PC-3 (cell line): ENCODE measurements around the gene TBK1. TPM values are rescaled to one million over a fixed set of nuclear protein-coding genes. Genes with fewer than 3 reads are reported as not detected.

Experiments
- ATAC-seq: fragments of 200-7000 bp; cut with Tn5 transposase; 2 replicates; pipeline ENCODE4 v1.9.1; 2020; ENCODE audit warnings: mild to moderate bottlenecking, moderate library complexity
- BruUV-seq: library from RNA; stranded (reverse); fragments of 400-500 nt; replicated peaks from 2 replicates; lab custom pipeline; 2021; lab: Mats Ljungman, UMichigan
- CTCF ChIA-PET: fragments of 300-600 bp; sonication (Branson Sonifier 250); formaldehyde crosslinking; loops from one replicate; lab custom pipeline; 2022; ENCODE audit warnings: antibody characterized with exemption; lab: Charles Lee
- POLR2A ChIA-PET: fragments of 300-600 bp; sonication (Branson Sonifier 250); formaldehyde crosslinking; loops from one replicate; lab custom pipeline; 2022; ENCODE audit warnings: antibody characterized with exemption; ENCODE audit not compliant: unreplicated experiment; lab: Charles Lee
- DNase-seq: peaks from one replicate; pipeline ENCODE4 v3.0.0-alpha.2; 2015
- H2AFZ ChIP-seq: fragments of 300-600 bp; sonication (generic); 2 replicates; pipeline ENCODE4 v1.6.0; 2016; ENCODE audit warnings: antibody characterized with exemption, low read length
- H3F3A ChIP-seq: fragments of 300-600 bp; sonication (generic); one replicate; pipeline ENCODE4 v1.6.0; 2017; ENCODE audit warnings: antibody characterized with exemption, low read length, control low read depth, mild to moderate bottlenecking; ENCODE audit not compliant: unreplicated experiment
- H3K27ac ChIP-seq: fragments of 300-600 bp; sonication (generic); 2 replicates; pipeline ENCODE4 v1.5.1; 2016; ENCODE audit warnings: mild to moderate bottlenecking, low read length
- H3K27me3 ChIP-seq: fragments of 300-600 bp; sonication (generic); 2 replicates; pipeline ENCODE4 v1.6.1; 2016; ENCODE audit warnings: low read length, mixed read lengths
- H3K36me3 ChIP-seq: fragments of 300-600 bp; sonication (generic); 2 replicates; pipeline ENCODE4 v1.6.1; 2016; ENCODE audit warnings: low read depth, mixed run types, low read length, mixed read lengths
- H3K4me1 ChIP-seq: fragments of 300-600 bp; sonication (generic); 2 replicates; pipeline ENCODE4 v1.5.1; 2016; ENCODE audit warnings: low read length; ENCODE audit not compliant: insufficient read depth
- H3K4me2 ChIP-seq: fragments of 300-600 bp; sonication (generic); 2 replicates; pipeline ENCODE4 v1.6.0; 2016; ENCODE audit warnings: low read length
- H3K4me3 ChIP-seq: fragments of 300-600 bp; sonication (generic); 2 replicates; pipeline ENCODE4 v1.5.1; 2016; ENCODE audit warnings: mild to moderate bottlenecking, low read length, mixed read lengths
- H3K79me2 ChIP-seq: fragments of 300-600 bp; sonication (generic); 2 replicates; pipeline ENCODE4 v1.6.1; 2017; ENCODE audit warnings: low read length, mixed read lengths
- H3K9ac ChIP-seq: fragments of 300-600 bp; sonication (generic); 2 replicates; pipeline ENCODE4 v1.6.0; 2016; ENCODE audit warnings: mild to moderate bottlenecking, low read length
- H3K9me2 ChIP-seq: fragments of 300-600 bp; sonication (generic); replicated peaks from 2 replicates; pipeline ENCODE4 v1.6.1; 2016; ENCODE audit warnings: mixed run types, low read length, mixed read lengths
- H3K9me3 ChIP-seq: fragments of 300-600 bp; sonication (generic); 2 replicates; pipeline ENCODE4 v1.6.1; 2016; ENCODE audit warnings: low read length, mixed read lengths
- H4K20me1 ChIP-seq: fragments of 300-600 bp; sonication (generic); 2 replicates; pipeline ENCODE4 v1.6.1; 2016; ENCODE audit warnings: low read length, mixed read lengths
- EZH2 ChIP-seq: fragments of 300-600 bp; sonication (generic); IDR thresholded peaks from one replicate; pipeline ENCODE4 v1.6.1; 2017; ENCODE audit warnings: antibody characterized with exemption, mild to moderate bottlenecking, low read length; ENCODE audit not compliant: unreplicated experiment
- EZH2phosphoT487 ChIP-seq: fragments of 300-600 bp; sonication (generic); IDR thresholded peaks from 2 replicates; pipeline ENCODE4 v1.6.1; 2018; ENCODE audit warnings: mild to moderate bottlenecking, antibody characterized with exemption, low read length, borderline replicate concordance
- intact Hi-C: fragments of 100-400 bp; cut with micrococcal nuclease; formaldehyde crosslinking; loops from 2 replicates; pipeline ENCODE4 v1.9.0; 2023
- total RNA-seq: library from RNA; depleted of rRNA; stranded (reverse); fragments of >200 nt; gene quantifications from 2 replicates; pipeline ENCODE4 v1.2.3, GENCODE V29; 2014; rRNA removed
- TF ChIP-seq, protein P1 (sequence below): fragments of 300-600 bp; sonication (generic); conservative IDR thresholded peaks from 2 replicates; pipeline ENCODE4 v1.5.1; 2017; ENCODE audit warnings: antibody characterized with exemption, low read depth, mild to moderate bottlenecking, low read length

Gene TBK1
- total RNA-seq, 1 experiment from 2014 or later, result 23.7 TPM

DNA sequence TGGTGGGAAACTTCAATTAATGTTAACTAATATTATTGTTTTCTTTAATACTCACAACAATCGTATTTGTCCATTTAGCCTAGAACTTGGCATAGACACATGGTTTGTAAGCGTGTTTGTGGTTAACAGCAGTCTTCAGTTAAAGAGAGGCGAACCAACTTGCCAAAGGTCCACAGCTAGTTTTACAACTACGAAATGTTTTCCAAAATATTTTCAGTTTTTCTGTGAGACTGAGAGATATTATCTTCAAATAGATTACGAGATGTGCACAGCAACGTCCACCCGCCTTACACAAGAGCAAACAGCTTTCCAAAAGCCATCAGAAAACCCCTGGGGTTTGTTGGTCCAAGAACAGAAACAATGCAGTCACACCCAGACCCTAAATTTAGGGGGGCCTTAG lies 99.8 kb downstream of the TBK1 start:
- H3K9me3 ChIP-seq, result no peaks in the 10 kb centered on the region
- H3F3A ChIP-seq, result no peaks in the 10 kb centered on the region
- H3K9me2 ChIP-seq, result no peaks in the 10 kb centered on the region
- H3K4me2 ChIP-seq, result no peak overlapping the region
- H3K79me2 ChIP-seq, result no peaks in the 10 kb centered on the region
- no TSS peak for BruUV-seq
- intact Hi-C loops, result no loop called here
- no peak overlapping the region for H3K27ac ChIP-seq
- no peaks in the 10 kb centered on the region for H4K20me1 ChIP-seq
- H2AFZ ChIP-seq, result no peak overlapping the region
- no peaks in the 10 kb centered on the region for H3K36me3 ChIP-seq
- ATAC-seq (no peak), DNase-seq (no peak)
- no peaks in the 10 kb centered on the region for H3K4me1 ChIP-seq
- no peak overlapping the region for H3K4me3 ChIP-seq
- CTCF ChIA-PET, result no interaction called here
- H3K9ac ChIP-seq, result no peak overlapping the region
- TF ChIP-seq EZH2 (no peak), EZH2phosphoT487 (no peak)
- TF ChIP-seq, protein P1, sequence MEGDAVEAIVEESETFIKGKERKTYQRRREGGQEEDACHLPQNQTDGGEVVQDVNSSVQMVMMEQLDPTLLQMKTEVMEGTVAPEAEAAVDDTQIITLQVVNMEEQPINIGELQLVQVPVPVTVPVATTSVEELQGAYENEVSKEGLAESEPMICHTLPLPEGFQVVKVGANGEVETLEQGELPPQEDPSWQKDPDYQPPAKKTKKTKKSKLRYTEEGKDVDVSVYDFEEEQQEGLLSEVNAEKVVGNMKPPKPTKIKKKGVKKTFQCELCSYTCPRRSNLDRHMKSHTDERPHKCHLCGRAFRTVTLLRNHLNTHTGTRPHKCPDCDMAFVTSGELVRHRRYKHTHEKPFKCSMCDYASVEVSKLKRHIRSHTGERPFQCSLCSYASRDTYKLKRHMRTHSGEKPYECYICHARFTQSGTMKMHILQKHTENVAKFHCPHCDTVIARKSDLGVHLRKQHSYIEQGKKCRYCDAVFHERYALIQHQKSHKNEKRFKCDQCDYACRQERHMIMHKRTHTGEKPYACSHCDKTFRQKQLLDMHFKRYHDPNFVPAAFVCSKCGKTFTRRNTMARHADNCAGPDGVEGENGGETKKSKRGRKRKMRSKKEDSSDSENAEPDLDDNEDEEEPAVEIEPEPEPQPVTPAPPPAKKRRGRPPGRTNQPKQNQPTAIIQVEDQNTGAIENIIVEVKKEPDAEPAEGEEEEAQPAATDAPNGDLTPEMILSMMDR, result no peak
- no peaks in the 10 kb centered on the region for H3K27me3 ChIP-seq
- POLR2A ChIA-PET, result no interaction called here

Other genes with a start within 250 kb of the TBK1 start
- gene KICS2, start 229.8 kb upstream of the TBK1 start, total RNA-seq, result 11.9 and 16.4 TPM in 2 replicates
- gene C12orf56, start 61.4 kb upstream of the TBK1 start, total RNA-seq, result 5.7 and 8.1 TPM in 2 replicates
- 53.0 and 62.0 TPM in 2 replicates for gene XPOT, start 47.7 kb upstream of the TBK1 start, total RNA-seq
- gene RASSF3, start 158.4 kb downstream of the TBK1 start, total RNA-seq, result 13.4 and 19.1 TPM in 2 replicates